HepG2 (cell line): ENCODE data around the gene S1PR2. TPM values are rescaled to one million over a fixed set of nuclear protein-coding genes. Genes with fewer than 3 reads are reported as not detected.
"Not testable (repeated sequence)": the region's sequence is repeated elsewhere in the genome, so short reads cannot be mapped to it uniquely, and the experiment has no call there.

Experiments used
- ATAC-seq: fragments of 200-7000 bp; cut with Tn5 transposase; 3 replicates; pipeline ENCODE4 v1.9.1; 2020; ENCODE audit warnings: mild to moderate bottlenecking, moderate library complexity
- BruUV-seq: library from RNA; stranded (reverse); fragments of 400-500 nt; replicated peaks from 2 replicates; lab custom pipeline; 2021; lab: Mats Ljungman, UMichigan
- CTCF ChIA-PET: fragments of 300-600 bp; formaldehyde crosslinking; extraction: SDS; loops from one replicate; lab custom pipeline; 2021; ENCODE audit warnings: low total read pairs, inconsistent platforms, low intra/inter-chr PET ratio; lab: Yijun Ruan, JAX
- POLR2A ChIA-PET: fragments of 350-600 bp; sonication (Branson Sonifier 250); formaldehyde crosslinking; loops from one replicate; lab custom pipeline; 2020; ENCODE audit warnings: antibody characterized with exemption, inconsistent platforms; lab: Yijun Ruan, JAX
- DNase-seq: peaks from one replicate; pipeline ENCODE4 v3.0.0-alpha.2; 2015; ENCODE audit warnings: low spot score
- FAIRE-seq: peaks from 3 replicates; lab custom pipeline; 2011; peaks lifted over from hg19 to GRCh38; lab: Jason Lieb, UNC
- H2AFZ ChIP-seq: one replicate; pipeline ENCODE4 v1.6.1; 2011; ENCODE audit warnings: low read length, inconsistent platforms
- H3K27ac ChIP-seq: fragments of 300-600 bp; 3 replicates; pipeline ENCODE4 v1.8.0; 2011; ENCODE audit warnings: mixed run types, mild to moderate bottlenecking, mixed read lengths, low read length, inconsistent platforms; ENCODE audit not compliant: insufficient read depth; ENCODE audit errors: extremely low read length
- H3K27me3 ChIP-seq, 2 experiments: fragments of 200-600 bp in 1 of 2; 2 replicates in 1 of 2; 3 replicates in 1 of 2; pipeline versions ENCODE4 v1.6.0 to v1.8.0; 2011; ENCODE audit warnings: low read length in 2 of 2, mild to moderate bottlenecking in 2 of 2, moderate library complexity in 2 of 2, inconsistent platforms in 1 of 2; ENCODE audit not compliant: insufficient read depth in 2 of 2, control insufficient read depth in 1 of 2
- H3K36me3 ChIP-seq, 2 experiments: fragments of 200-600 bp in 1 of 2; replicated peaks in 1 of 2; 2 replicates in 1 of 2; 3 replicates in 1 of 2; pipeline versions ENCODE4 v1.5.1 to v1.8.0; 2011; ENCODE audit warnings: low read length in 2 of 2, inconsistent platforms in 1 of 2; ENCODE audit not compliant: insufficient read depth in 2 of 2, control insufficient read depth in 1 of 2
- H3K4me1 ChIP-seq: 2 replicates; pipeline ENCODE4 v1.5.1; 2012; ENCODE audit warnings: low read length, inconsistent platforms; ENCODE audit not compliant: insufficient read depth
- H3K4me2 ChIP-seq: 2 replicates; pipeline ENCODE4 v1.6.0; 2011; ENCODE audit warnings: low read depth, low read length, inconsistent platforms
- H3K4me3 ChIP-seq, 3 experiments: fragments of 200-600 bp in 1 of 3; sonication (generic), shearing (Covaris generic) in 1 of 3; replicated peaks in 1 of 3; 2 replicates each; pipeline ENCODE4 v1.5.1; 2011 to 2016; ENCODE audit warnings: low read length in 3 of 3, inconsistent platforms in 2 of 3, low read depth in 2 of 3, mild to moderate bottlenecking in 2 of 3, control low read depth in 1 of 3, mixed read lengths in 1 of 3; ENCODE audit not compliant: insufficient read depth in 1 of 3
- H3K79me2 ChIP-seq: one replicate; pipeline ENCODE4 v1.6.1; 2011; ENCODE audit warnings: low read length, inconsistent platforms; ENCODE audit not compliant: insufficient read depth
- H3K9ac ChIP-seq: 2 replicates; pipeline ENCODE4 v1.6.0; 2011; ENCODE audit warnings: mild to moderate bottlenecking, low read depth, low read length, inconsistent platforms; ENCODE audit not compliant: insufficient read depth
- H3K9me3 ChIP-seq: 2 replicates; pipeline ENCODE4 v1.5.1; 2012; ENCODE audit warnings: mild to moderate bottlenecking, low read length
- H4K20me1 ChIP-seq: 2 replicates; pipeline ENCODE4 v1.6.0; 2011; ENCODE audit warnings: inconsistent platforms, mild to moderate bottlenecking, low read length, moderate library complexity; ENCODE audit not compliant: insufficient read depth
- ZNF205 ChIP-seq: IDR thresholded peaks from 2 replicates; pipeline ENCODE4 v1.6.1; 2018; ENCODE audit warnings: missing biosample characterization, missing genetic modification reagents
- WGBS: methylation state at CpG from one replicate; pipeline ENCODE4 v1.1.6; 2017; ENCODE audit warnings: low lambda C conversion rate; 5-methylcytosine and 5-hydroxymethylcytosine counted together
- in situ Hi-C: cut with HindIII; loops from 2 replicates; pipeline ENCODE4 v1.10.0; 2017; ENCODE audit warnings: low pct_unique_long_range_greater_than_20kb; ENCODE audit not compliant: extremely low pct_ligation_motif_present
- intact Hi-C: fragments of 100-400 bp; cut with micrococcal nuclease; formaldehyde crosslinking; loops from one replicate; pipeline ENCODE4 v1.10.0; 2022; ENCODE audit not compliant: unreplicated experiment
- polyA plus RNA-seq, 8 experiments: library from polyadenylated mRNA; depleted of rRNA in 3 of 8; stranded (reverse) in 7 of 8; unstranded in 1 of 8; fragments of >200 nt; fragmentation: Illumina TruSeq in 4 of 8; extraction: Trizol in 4 of 8; gene quantifications; 2 replicates each; pipeline versions ENCODE4 v1.2.1 to v1.2.3, GENCODE V29; 2011 to 2016; ENCODE audit warnings: low read depth in 4 of 8, missing spikeins in 1 of 8, mixed read lengths in 1 of 8; ENCODE audit not compliant: insufficient read depth in 1 of 8
- total RNA-seq, 5 experiments: library from RNA; depleted of rRNA; stranded (reverse); fragments of >200 nt; fragmentation: Illumina TruSeq; extraction: Trizol; gene quantifications; 2 replicates each; pipeline ENCODE4 v1.2.3, GENCODE V29; 2016; ENCODE audit warnings: low read depth in 1 of 5

The S1PR2 gene
- total and polyA plus RNA-seq, 2 of the 13 experiments (the other 11 are each of a cell fraction or from before 2014, with no cell fraction given), result 0.91 to 1.3 TPM

DNA sequence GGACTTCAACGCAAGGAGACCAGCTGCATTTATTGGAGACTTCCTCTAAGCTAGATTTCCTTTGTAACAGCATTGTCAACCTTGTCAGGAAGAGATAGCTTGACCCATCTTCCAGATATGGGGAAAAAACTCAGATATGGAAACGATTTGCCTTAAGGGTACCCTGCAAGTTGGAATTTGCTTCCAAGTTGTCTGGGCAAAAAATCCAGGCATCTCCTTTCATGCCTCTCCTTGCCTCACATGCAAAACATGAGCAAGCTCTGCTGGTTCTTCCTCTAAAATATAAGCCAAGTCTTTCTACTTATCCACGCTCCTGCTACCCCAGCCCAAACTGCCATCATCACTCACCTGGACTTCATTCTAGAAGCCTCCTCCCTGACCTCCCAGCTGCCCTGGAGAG is 30.0 kb downstream of the S1PR2 start:
- no peak for ATAC-seq
- Histone ChIP-seq H3K4me2 (no peak overlapping the region), H3K27me3 (no peaks in the 10 kb centered on the region; a peak in 2 of 5 replicates), H2AFZ (no peak overlapping the region), H3K4me3 (no peak overlapping the region), H3K9me3 (no peaks in the 10 kb centered on the region), H3K9ac (no peak overlapping the region), H3K4me1 (peaks cover 42% of the 10 kb centered on the region), H3K27ac (no peak overlapping the region), H3K79me2 (no peaks in the 10 kb centered on the region), H3K36me3 (no peaks in the 10 kb centered on the region), H4K20me1 (no peaks in the 10 kb centered on the region)
- POLR2A ChIA-PET, result interaction anchor here (1.2 kb wide), 1 partner anchor 50 kb away, joined by 3 read pairs; no protein-coding TSS in a partner anchor
- CTCF ChIA-PET, result no interaction called here
- in situ Hi-C loops, result no loop called here
- no peak for DNase-seq
- TF ChIP-seq ZNF205 (CRISPR knock-in tag), result no peak
- WGBS, result 56% methylated on average over 3 of the region's 3 CpGs
- BruUV-seq, result no TSS peak
- FAIRE-seq, result no peak
- intact Hi-C loops, result no loop called here

DNA sequence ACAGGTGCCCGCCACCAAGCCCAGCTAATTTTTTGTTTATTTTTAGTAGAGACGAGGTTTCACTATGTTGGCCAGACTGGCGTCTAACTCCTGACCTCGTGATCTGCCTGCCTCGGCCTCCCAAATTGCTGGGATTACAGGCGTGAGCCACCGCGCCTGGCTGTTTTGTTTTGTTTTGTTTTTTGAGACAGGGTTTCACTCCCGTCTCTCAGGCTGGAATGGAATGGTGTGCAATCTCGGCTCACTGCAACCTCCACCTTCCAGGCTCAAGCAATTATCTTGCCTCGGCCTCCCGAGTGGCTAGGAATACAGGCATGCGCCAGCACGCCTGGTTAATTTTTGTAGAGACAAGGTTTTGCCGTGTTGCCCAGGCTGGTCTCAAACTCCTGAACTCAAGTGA is 31.0 kb downstream of the S1PR2 start:
- H3K4me3 ChIP-seq, H3K9me3 ChIP-seq, H3K27me3 ChIP-seq, H2AFZ ChIP-seq, in situ Hi-C loops, H3K36me3 ChIP-seq, DNase-seq, BruUV-seq, ATAC-seq, H3K79me2 ChIP-seq, H4K20me1 ChIP-seq, FAIRE-seq, H3K9ac ChIP-seq, POLR2A ChIA-PET, CTCF ChIA-PET, intact Hi-C loops, H3K27ac ChIP-seq: not testable (repeated sequence)
- peak overlapping the region; percentile 74; the same call in 1 of the 2 replicates for H3K4me2 ChIP-seq
- peaks cover 37% of the 10 kb centered on the region for H3K4me1 ChIP-seq
- whole genome bisulfite sequencing, result 52% methylated on average over 15 of the region's 15 CpGs
